ENCODE results near the gene EPB41L5.
"Not testable (repeated sequence)": the region's sequence is repeated elsewhere in the genome, so short reads cannot be mapped to it uniquely, and the experiment has no call there.

Gene EPB41L5

DNA sequence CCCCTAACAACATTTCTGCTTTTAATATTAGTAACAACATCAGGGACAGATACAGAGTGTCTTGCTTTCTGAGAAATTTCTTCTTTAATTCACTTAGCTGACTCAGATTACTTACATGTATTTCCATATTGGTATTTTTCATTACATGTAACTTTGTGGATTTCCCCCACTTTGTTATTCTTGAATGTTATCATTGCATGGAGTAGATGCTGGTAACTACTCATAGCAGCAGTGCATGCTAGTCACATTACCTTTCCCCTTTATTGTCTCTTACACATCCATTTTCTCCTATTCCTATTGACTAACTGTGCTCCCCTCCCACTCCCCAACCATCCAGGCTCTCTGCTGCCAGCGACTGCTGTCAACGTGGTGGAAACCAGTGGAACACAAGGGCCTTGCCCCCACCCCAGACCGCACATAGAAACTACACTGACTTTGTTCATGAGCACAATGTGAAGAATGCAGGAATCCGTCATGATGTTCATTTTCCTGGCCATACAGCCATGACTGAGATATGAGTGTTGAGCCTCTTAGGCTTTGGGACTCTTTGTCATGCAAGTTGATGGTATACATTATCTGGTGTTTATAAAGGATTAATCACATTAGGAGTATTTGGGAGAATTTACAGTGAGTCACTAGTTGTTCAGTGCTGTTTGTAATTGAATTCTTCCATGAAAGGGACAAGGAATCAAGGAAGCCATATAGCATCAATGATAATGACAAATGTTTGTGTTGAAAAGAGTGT is 91.0 kb downstream of the EPB41L5 start:
- no peak for DNase-seq

DNA sequence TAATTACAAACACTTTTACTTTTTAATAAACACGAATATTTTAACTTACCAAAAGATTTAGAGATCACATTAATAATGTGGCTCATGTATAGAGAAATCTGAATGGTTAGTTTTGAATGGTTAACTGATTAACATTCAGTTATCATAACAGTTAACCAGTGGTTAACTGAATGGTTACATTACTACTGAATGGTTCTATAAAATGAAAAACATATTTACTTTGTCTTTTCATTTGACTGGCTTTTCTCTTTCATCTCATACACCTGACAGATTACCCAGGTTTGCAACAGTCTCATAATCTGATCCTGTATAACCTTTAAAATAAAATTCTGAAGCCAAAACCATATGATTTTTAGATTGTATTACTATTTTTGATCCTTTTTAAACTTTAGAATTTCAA is 91.9 kb downstream of the EPB41L5 start:
- no peak for DNase-seq

DNA sequence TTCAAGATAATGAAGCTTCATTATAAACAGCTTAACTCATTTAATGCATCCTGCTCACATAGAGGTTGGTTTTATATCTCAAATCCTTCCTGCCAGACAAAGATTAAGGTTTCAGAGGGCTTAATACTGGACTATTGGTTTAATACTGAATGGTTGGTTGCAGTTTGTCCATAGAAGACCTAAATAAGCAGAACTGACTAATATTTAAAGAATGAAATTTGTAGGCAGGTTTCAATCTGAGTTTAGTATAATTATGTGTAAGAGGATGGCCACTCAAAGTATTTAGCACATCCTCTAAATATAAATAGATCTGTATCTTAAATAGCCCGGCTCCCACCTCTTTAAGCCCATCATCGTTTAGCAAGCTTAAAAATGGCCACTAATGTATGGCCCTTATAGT is 92.5 kb downstream of the EPB41L5 start:
- no peak for DNase-seq

GRCh38 chr2:120108049-120108448 is 95.2 kb downstream of the EPB41L5 start:
- DNase-seq: no peak

GRCh38 chr2:120108749-120109148 is 95.9 kb downstream of the EPB41L5 start:
- DNase-seq: no peak

DNA sequence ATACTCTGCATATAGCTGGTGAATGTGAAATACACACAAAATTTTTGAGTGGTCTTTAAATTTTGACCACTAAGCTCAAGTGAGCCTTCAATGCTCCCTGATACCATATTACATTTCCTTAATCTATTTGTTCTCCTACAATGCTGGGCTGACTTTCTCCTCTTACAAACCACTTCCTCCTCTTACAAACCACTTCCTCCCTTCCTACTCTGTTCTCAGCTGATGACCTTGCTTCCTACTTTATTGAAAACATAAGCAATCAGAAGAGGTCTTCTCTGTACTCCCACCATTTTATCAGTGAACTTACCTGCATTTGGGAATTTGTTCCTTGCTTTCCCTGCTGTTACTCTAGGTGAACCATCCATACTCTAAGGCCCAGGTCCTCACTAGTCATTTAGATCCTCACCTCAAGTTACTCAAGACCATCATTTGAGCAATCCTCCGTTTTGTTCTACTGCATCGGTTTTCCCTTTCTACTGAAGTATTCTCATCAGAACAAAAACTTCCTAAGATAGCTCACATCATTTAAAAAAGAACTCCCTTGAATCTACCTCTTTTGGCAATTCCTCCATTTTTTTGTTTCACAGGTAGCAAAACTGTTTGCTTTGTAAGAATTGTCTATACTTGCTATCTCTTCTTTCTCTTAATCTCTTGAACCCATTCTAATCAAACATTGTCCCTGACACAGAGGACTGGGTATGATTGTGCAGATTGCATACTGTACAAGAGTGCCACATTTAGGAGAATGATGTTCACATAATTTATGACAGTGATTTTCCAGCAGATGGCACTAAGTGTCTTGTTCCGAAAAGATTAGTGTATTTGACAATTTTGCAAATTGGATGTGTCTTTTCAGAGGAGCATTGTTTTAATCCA is 96.5 kb downstream of the EPB41L5 start:
- peak; percentile 40 for DNase-seq

DNA sequence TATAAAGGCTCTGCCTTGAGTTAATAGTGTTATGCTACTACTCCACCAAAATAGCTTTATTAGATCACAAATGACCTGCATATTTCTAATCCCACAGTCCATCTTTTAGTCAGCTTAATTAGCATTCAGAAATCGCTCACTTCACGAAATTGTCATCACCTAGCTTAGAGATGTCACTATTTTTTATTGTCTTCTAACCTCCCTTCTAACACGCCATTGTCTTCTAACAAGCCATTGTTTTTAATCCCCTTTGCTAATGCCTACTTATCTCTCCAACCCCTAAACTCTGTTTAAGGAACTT is 97.1 kb downstream of the EPB41L5 start:
- no peak for DNase-seq

GRCh38 chr2:120110507-120110906 is 97.6 kb downstream of the EPB41L5 start:
- no peak for DNase-seq

DNA sequence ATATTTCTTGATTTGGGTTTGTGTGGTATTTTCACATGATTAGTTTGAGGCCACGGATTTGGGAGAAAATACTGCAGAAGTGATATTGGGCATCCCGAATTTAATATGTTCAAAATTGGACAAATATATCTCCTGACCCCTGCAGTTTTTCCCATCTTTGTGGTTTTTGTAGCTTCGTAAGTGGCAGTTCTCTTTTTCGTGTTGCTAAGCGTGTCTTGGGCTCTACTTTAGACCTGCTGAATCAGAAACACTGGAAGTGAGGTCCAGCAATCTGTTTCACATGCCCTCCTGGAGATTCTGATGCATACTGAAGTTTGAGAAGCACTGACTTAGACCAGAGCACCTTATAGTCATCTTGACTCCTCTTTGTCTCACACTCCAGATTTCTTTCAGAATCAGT is 98.3 kb downstream of the EPB41L5 start:
- DNase-seq: no peak

DNA sequence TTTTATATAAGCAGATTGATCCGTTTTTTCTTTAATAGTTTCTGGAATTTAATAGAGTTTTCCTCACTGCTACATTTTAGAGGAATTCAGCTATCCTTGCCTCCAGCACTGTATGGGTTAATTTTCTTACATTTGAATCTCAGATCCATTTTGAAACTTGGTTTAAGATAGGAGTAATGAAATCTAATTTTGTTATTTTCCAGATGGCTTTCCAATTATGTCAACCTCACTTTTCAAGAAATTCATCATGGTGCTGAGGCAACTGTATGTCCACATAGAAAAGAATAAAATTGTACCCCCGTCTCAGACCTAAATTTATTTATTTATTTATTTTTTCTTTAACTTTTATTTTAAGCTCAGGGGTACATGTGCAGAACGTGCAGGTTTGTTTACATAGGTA is 105.1 kb downstream of the EPB41L5 start:
- DNase-seq: no peak

DNA sequence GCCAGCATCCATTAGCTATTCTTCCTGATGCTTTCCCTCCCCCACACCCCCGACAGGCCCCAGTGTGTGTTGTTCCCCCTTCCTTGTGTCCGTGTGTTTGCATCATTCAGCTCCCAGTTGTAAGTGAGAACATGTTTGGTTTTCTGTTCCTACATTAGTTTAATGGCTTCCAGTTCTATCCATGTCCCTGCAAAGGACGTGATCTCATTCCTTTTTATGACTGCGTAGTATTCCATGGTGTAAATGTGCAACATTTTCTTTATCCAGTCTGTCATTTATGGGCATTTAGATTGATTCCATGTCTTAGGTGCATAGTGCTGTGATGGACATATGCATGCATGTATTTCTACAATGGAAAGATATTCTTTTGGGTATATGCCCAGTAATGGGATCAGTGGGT is 105.6 kb downstream of the EPB41L5 start:
- DNase-seq: no peak

DNA sequence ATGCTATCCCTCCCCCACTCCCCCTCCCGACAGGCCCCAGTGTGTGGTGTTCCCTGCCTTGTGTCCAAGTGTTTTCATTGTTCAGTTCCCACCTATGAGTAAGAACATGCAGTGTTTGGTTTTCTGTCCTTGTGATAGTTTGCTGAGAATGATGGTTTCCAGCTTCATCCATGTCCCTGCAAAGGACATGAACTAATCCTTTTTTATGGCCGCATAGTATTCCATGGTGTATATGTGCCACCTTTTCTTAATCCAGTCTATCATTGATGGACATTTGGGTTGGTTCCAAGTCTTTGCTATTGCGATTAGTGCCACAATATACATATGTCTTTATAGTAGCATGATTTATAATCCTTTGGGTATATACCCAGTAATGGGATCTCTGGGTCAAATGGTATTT is 108.5 kb downstream of the EPB41L5 start:
- DNase-seq: not testable (repeated sequence)

GRCh38 chr2:120123090-120123489 is 110.2 kb downstream of the EPB41L5 start:
- no peak for DNase-seq

GRCh38 chr2:120125195-120125594 is 112.3 kb downstream of the EPB41L5 start:
- no peak for DNase-seq

DNA sequence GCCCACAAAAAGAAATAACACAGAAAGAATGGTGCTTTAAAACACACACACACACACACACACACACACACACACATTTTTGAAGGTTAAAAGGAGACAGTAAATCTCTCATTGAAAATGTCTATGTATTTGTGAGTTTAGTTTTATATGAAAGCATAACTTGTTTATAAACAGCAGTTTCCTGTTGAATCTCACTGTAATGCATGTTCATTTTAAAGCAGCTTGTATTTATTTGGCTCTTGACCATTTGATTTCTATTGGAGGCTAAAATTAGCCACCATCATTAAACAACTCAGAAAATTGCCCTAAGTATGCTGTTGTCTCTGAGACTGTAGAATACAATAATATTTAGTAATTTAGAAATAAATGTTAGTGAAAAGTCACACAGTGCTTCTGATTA is 115.3 kb downstream of the EPB41L5 start:
- DNase-seq: no peak

GRCh38 chr2:120132190-120132589 is 119.3 kb downstream of the EPB41L5 start:
- DNase-seq: no peak

- no peak for DNase-seq
These were observed 119.8 kb downstream of the EPB41L5 start for GRCh38 chr2:120132691-120133090.

- no peak for DNase-seq
These were observed 120.8 kb downstream of the EPB41L5 start for GRCh38 chr2:120133572-120134244.

DNA sequence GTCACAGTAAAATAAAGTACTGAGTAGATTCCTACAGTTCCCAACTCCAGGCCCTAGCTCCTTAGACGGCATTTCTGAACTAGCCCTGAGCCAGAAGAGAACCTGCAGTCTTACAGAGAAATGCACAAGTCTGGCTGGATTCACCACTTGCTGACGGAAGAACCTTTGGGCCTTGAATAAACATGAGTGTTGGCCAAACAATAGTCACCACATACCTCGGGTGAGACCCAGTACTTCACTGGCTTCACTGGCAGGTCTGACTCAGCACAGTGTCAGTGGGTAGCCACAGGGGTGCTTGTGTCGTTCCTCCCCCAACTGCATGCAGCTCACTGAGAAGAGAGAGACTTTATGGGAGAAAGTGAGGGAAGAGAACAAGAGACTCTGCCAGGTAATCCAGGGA is 121.4 kb downstream of the EPB41L5 start:
- no peak for DNase-seq

- DNase-seq: not testable (repeated sequence)
These were observed 122.1 kb downstream of the EPB41L5 start for GRCh38 chr2:120135013-120135412.

DNA sequence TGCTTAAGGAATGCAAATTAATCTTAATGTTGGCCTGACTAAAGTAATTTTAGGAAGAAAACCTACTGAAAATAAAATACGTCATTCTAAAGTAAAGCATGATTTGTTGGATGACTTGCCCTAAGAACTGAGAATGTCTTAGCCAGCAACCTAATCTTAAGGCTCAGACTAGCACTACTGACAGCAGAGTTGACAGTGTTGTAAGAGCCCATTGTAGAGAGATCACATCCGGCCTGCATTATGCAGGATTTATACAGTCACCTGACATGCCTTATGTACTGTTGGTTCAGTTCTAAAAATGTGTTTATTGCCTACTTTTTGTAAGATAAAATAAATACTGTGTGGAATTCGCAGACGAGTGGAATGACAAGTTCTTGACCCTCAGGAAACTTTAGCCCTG is 128.0 kb downstream of the EPB41L5 start:
- no peak for DNase-seq

- DNase-seq: no peak
These were observed 128.6 kb downstream of the EPB41L5 start for GRCh38 chr2:120141300-120142069.
